Kidney epithelial cell (primary cell): Measurements from ENCODE around the gene RAP1B. TPM values are rescaled to one million over a fixed set of nuclear protein-coding genes. Genes with fewer than 3 reads are reported as not detected.

Source experiments
- DNase-seq: peaks from one replicate; pipeline ENCODE4 v3.0.0-alpha.2; 2010; ENCODE audit warnings: low read depth
- H3K27me3 ChIP-seq: 2 replicates; pipeline ENCODE4 v1.6.0; 2011; ENCODE audit warnings: low read length; ENCODE audit not compliant: control insufficient read depth, insufficient read depth
- H3K36me3 ChIP-seq: 2 replicates; pipeline ENCODE4 v1.5.1; 2011; ENCODE audit warnings: low read length; ENCODE audit not compliant: control insufficient read depth, insufficient read depth
- H3K4me3 ChIP-seq: 2 replicates; pipeline ENCODE4 v1.5.1; 2011; ENCODE audit warnings: low read depth, mild to moderate bottlenecking, control low read depth, low read length
- CTCF ChIP-seq: IDR thresholded peaks from 2 replicates; pipeline ENCODE4 v1.5.1; 2011; ENCODE audit warnings: mild to moderate bottlenecking, moderate library complexity, low read length, control low read depth, inconsistent platforms; ENCODE audit not compliant: insufficient read depth, poor library complexity, severe bottlenecking
- total RNA-seq: library from RNA; depleted of rRNA; stranded (reverse); fragments of >200 nt; gene quantifications from 2 replicates; pipeline ENCODE4 v1.2.3, GENCODE V29; 2015

RAP1B gene
- total RNA-seq, 1 donor from 2014 or later: 194 TPM

DNA sequence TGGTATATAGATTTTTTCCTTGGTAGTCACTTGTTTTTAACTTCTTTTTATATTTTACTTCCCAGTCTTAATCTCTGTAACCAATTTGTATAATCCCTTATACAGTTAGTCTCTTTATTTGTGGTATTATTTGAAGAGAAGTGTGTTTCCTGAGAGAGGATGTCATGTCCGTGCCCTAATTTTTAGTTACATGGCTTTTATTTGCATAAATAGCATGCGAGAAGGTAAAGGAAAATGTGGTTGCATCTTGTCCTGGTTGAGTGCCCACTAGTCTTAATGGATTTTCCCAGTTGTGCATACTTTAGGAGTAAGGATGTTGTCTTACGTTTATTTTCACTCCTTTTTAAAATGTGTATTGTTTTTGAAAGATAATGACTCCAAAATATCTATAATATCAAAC, 27.5 kb downstream of the RAP1B start:
- Histone ChIP-seq H3K27me3 (no peaks in the 10 kb centered on the region), H3K4me3 (no peak overlapping the region), H3K36me3 (no peaks in the 10 kb centered on the region)
- no peak for TF ChIP-seq CTCF
- no peak for DNase-seq

GRCh38 chr12:68638721-68639395, 28.2 kb downstream of the RAP1B start:
- no peak for TF ChIP-seq CTCF
- H3K4me3 ChIP-seq: no peak overlapping the region
- no peaks in the 10 kb centered on the region for H3K27me3 ChIP-seq
- DNase-seq: no peak
- no peaks in the 10 kb centered on the region for H3K36me3 ChIP-seq

DNA sequence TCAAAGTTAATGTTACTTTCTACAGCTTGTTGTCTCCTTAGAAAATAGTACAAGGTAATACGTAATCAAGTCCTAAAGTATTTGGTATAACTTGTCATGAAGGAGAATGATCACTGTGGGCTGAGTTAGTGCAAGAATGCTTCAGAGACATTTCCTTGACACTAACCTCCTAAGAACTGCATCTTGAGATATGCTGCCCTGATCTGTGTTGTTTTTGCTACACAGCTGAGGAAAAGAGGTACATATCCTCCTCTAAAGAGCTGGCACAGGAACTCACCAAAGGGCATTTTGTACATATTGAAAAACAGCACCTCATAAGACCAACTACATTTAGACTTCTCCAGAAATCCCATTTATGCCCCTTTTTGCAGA, 28.7 kb downstream of the RAP1B start:
- no peak overlapping the region for H3K4me3 ChIP-seq
- TF ChIP-seq CTCF: no peak
- no peaks in the 10 kb centered on the region for H3K36me3 ChIP-seq

GRCh38 chr12:68641138-68641537, 30.4 kb downstream of the RAP1B start:
- no peak overlapping the region for H3K4me3 ChIP-seq
- H3K27me3 ChIP-seq: no peaks in the 10 kb centered on the region
- no peaks in the 10 kb centered on the region for H3K36me3 ChIP-seq
- no peak for TF ChIP-seq CTCF
- DNase-seq: no peak

More for the DNA sequence above, 28.7 kb downstream of the RAP1B start:
- DNase-seq: no peak
- no peaks in the 10 kb centered on the region for H3K27me3 ChIP-seq

GRCh38 chr12:68646484-68646883, 35.8 kb downstream of the RAP1B start:
- no peak for TF ChIP-seq CTCF

GRCh38 chr12:68647507-68647906, 36.8 kb downstream of the RAP1B start:
- DNase-seq: no peak
- TF ChIP-seq CTCF: no peak
- Histone ChIP-seq H3K4me3 (no peak overlapping the region), H3K27me3 (no peaks in the 10 kb centered on the region), H3K36me3 (no peaks in the 10 kb centered on the region)

More at GRCh38 chr12:68646484-68646883, 35.8 kb downstream of the RAP1B start:
- no peak overlapping the region for H3K4me3 ChIP-seq
- no peaks in the 10 kb centered on the region for H3K36me3 ChIP-seq
- no peak for DNase-seq
- H3K27me3 ChIP-seq: no peaks in the 10 kb centered on the region
